ENCODE measurements around the gene AGPAT3.

Gene AGPAT3

GRCh38 chr21:43939443-43940328, 74.7 kb downstream of the AGPAT3 start:
- no peak for DNase-seq

GRCh38 chr21:43940329-43941050, 75.5 kb downstream of the AGPAT3 start:
- DNase-seq: no peak

DNA sequence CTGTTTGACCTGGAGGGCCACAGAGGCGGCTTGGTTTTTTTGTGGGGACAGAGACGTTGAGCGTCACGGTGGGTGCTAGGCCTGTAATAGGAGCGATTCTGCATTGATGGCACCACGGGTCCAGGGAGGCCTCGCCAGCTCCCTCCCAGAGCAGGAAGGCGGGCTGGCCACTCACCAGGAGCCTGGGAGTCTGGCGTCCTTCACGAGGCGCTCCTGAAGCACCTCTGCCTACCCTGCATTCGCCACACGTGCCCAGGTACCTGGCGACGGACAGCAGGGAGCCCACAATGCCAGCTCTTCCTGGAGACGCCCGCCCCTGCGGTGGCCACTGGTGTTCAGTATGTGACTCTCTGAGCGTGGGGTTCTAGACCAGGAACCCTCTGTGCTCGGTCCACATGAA, 77.2 kb downstream of the AGPAT3 start:
- DNase-seq: no peak

DNA sequence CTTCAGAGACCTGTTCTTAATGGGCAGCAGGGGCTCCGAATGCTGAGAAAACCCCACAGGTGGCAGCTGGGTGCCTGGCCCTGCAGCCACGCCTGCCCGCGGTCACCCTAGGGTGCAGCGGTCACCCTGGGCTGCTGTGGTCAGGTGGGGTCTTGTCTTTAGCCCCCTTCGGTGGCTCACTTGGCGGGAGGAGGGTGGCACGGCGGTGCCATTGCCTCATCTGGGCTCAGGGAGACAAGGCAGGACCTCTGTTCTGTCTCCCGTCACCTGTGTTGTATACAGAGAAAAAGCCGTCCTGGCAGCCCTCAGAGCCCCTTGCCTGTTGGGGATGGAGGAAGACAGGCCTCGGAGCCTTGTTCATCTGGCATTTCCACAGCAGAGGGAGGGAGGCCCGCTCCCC, 77.6 kb downstream of the AGPAT3 start:
- DNase-seq: no peak

DNA sequence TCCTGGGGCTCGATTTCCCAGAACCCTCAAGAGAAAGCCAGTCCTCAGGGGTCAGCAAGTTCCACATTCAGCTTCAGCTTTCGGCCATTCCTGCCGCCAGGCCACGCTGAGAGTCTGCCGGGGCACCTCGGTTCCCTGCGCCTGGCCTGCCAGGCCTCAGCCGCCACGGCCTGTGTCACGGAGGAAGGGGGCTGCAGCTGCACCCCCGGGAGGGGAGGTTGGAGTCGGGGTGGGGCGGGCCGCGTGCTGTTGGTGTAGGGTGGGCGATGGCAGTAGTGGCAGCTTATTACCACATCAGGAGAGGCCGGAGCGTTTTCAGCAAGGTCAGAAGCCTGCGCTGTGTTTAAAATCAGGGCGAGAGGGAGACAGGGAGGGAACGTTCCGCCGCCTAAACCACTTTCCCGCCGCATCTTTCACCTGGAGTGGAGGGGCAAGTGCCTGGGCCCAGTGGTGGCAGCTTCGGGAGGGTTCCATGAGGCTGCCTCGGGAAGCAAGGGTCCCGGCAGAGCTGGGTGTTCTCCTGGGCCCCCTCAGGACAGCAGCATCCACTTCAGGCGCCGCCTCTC, 78.6 kb downstream of the AGPAT3 start:
- no peak for DNase-seq

DNA sequence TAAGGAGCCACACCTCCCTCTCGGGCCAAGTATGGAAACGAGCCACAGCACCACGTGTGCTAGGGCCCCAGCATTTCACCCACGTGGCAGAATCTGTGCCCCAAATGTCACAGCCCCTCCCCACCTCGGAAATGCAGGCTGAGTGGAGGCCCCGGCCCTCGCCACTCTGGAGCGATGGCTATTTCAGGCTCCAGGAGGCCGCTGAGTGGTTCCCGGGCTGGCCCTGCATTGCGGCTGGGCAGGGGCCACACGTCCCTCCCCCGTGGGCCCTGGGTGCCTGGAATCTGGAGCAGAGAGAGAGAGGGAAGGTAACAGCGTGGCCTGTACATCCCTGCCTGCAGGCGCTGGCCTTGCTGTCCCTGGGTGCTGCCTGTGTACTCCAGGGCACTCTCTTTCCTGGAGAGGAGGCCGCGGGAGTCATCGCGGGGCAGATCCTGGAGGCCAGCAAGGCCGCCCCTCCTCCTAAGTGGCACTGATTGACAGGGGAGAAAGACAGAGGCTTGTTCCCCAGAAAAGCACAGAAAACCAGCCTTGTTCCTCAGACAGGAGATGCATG, 79.1 kb downstream of the AGPAT3 start:
- no peak for DNase-seq

DNA sequence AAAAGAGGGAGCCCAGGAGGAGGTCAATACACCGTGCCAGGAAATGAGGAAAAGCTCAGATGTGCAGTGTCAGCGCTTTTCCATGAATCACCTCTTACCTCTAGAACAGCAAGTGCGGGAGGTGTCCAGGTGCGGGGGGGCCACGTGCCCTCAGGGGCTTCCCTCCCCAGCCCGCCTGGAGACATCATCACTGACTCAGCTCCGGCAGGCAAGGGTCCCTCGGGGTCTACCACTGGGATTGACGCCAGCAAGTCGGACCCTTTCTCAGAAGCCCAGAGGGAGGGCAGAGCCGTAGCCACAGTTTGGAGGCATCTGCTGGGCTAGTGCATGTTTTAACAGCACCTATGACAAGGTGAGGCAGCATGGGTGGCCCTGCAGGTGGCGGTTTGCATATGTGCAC, 79.7 kb downstream of the AGPAT3 start:
- no peak for DNase-seq

- DNase-seq: no peak
Observed at GRCh38 chr21:43948740-43949498, 83.9 kb downstream of the AGPAT3 start.

DNA sequence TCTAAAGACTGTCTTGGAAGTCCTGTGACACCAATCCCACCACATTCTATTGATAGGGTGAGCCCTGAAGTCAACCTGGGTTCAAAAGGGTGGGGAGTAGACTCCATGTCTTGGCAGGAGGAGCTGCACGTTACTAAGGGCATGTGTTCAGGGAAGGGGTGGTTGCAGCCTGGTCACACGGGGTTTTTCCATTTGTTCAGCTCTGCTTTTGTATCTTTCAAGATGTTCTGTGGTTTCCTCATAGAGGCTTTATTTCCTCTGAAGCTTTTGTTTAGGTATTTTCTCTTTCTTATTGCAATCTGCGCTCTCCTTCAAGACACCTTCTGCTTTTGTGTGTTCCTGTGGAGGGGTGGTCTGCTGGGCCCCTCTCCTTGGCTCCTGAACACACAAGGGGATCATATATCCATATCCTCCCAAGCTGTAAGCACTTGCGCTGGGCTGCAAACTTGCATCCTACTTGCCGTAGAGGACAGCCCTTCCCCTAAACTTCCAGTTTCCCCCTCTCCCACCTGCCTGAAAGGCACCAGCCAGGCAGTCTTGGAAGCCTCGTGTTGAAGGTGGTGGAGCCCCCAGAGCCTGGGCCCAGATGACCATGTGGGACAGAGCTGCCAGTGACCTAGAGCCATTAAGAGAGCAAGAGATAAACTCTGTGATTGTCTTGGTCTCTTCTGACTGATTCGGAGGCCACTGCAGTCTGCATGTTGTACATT, 84.6 kb downstream of the AGPAT3 start:
- no peak for DNase-seq

GRCh38 chr21:43950481-43950880, 85.5 kb downstream of the AGPAT3 start:
- DNase-seq: no peak

- DNase-seq: no peak
Observed at GRCh38 chr21:43950936-43951335, 85.9 kb downstream of the AGPAT3 start.

DNA sequence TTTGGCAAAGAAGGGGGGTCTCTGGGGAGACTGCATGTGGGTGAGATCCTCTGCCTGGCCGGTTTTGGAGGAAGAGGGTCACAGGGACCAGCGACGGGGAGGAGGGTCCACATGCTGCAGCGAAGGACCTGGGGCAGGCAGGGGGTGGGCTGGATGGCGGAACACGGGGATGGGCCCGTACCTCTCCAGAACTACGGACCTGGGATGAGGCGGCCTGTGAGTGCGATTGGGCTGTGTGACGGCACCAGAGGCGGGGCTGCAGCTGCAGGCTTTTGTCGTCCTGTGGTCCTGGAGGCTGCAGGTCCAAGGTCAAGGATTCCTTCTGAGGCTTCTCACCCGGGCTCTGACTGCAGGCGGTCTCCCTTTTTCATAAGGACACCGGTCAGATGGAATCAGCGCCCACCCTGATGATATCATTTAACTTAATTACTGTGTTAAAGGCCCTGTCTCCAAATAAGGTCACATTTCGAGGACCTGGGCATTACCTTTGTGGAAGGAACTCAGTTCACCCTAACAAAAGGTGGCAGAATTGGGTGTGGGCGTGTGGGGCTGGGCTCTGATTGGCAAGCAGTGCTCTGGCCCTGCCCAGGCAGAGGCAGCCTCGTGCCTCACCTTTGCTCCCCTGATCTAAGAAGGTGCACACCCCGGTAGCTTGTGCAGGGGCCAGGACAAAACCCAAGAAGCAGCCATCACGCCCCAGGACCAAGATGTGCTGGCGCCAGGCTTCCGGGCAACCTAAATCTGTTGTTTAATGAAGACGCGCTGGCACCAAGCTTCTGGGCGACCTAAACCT, 87.1 kb downstream of the AGPAT3 start:
- DNase-seq: no peak

- no peak for DNase-seq
Observed at GRCh38 chr21:43953021-43953420, 88.0 kb downstream of the AGPAT3 start.

- no peak for DNase-seq
Observed at GRCh38 chr21:43954042-43954441, 89.0 kb downstream of the AGPAT3 start.

- DNase-seq: no peak
Observed at GRCh38 chr21:43954896-43955295, 89.9 kb downstream of the AGPAT3 start.

DNA sequence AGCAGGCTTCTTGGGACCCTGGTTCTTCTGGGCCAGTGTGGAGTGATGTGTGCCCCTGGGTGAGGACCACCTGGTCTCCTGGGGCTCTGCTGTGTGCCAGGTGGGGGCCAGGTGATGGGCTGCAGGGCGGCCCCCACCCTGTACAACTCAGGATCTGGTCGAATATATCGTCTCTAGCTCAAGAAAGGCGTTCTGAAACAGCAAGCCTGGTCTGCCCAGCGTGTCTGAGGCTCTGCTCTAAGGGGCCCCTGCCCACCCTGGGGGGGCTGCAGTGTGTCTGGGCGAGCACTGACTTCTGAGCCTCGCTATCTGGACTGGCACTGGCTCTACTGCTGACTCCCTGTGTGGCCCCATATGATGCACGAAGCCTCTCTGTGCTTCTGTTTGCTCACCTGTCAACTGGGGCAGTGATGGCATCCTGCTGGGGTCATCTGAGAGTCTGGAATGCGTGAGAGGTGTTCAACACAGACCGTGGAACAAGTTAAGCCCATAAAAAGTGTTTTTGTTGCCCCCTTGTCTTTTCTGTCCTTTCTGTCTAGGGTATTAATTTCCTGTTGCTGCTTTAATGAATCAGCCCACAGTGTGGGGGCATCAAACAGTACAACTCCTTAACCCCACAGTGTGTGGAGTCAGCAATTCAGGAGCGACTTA, 91.1 kb downstream of the AGPAT3 start:
- DNase-seq: peak in 1 of 3 experiments; percentile 15

DNA sequence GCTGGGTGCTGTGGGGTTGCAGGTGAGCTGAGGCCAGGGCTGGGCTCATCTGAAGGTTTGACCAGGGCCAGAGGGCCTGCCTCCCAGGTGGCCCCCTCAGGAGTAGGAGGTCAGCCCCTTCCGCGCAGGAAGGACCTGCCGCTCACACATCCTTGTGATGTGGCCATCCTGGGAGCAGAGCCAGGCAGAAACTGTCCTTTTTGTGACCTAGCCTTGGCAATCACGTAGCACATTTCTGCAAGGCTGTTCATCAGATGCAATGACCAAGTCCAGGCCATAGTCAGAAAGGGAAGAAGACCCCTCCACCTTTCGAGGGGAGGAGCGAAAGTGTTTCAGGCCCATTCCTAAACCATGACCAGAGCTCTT, 91.6 kb downstream of the AGPAT3 start:
- DNase-seq: no peak

DNA sequence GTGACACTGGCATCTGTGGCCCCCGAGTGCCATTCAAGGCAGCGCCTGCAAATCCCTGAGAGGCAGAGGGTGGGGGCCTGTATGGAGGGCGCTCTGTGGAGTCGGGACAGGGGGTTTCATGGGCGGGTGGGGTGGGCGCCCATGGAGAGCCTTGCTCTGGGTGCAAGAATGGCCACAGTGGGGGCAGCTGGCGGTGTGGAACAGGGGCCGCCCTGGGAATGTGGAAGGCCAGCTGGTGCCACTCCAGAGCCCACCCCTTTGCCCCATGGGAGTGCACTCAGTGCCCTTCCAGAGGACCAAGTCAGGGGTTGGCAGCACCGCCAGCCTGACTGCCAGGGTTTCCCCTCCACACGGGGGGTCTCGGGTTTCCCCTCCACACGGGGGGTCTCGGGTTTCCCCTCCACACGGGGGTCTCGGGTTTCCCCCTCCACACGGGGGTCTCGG, 92.1 kb downstream of the AGPAT3 start:
- DNase-seq: no peak

GRCh38 chr21:43957611-43958362, 92.8 kb downstream of the AGPAT3 start:
- DNase-seq: no peak
